Measurements from ENCODE around the gene PYGL. TPM values are rescaled to one million over a fixed set of nuclear protein-coding genes. Genes with fewer than 3 reads are reported as not detected.
"Not testable (repeated sequence)": the region's sequence is repeated elsewhere in the genome, so short reads cannot be mapped to it uniquely, and the experiment has no call there.

The PYGL gene
- total and polyA plus RNA-seq, 9 donors: 17.7 to 42.4 (median 28.2) TPM

- WGBS (ENCODE audit: insufficient coverage): 90% methylated on average over 3 of the region's 8 CpGs
- not testable (repeated sequence) for H3K36me3 ChIP-seq (ENCODE audit: control insufficient read depth, insufficient read depth, low read length); H3K27ac ChIP-seq (ENCODE audit: low read length); DNase-seq; H3K27me3 ChIP-seq (ENCODE audit: control insufficient read depth, insufficient read depth, low read length); H3K4me3 ChIP-seq (ENCODE audit: low read length); H3K9me3 ChIP-seq (replicated peaks; ENCODE audit: control insufficient read depth, low read depth, low read length)
- peaks cover 11% of the 10 kb centered on the region for H3K4me1 ChIP-seq (ENCODE audit: control insufficient read depth, insufficient read depth, low read length)
These were observed 2.6 kb downstream of the PYGL start for GRCh38 chr14:50941638-50942037.

- Histone ChIP-seq H3K36me3 (ENCODE audit: control insufficient read depth, insufficient read depth, low read length) (no peaks in the 10 kb centered on the region), H3K9me3 (replicated peaks; ENCODE audit: control insufficient read depth, low read depth, low read length) (no peaks in the 10 kb centered on the region), H3K27ac (ENCODE audit: low read length) (no peak overlapping the region), H3K27me3 (ENCODE audit: control insufficient read depth, insufficient read depth, low read length) (peaks cover 7% of the 10 kb centered on the region), H3K4me1 (ENCODE audit: control insufficient read depth, insufficient read depth, low read length) (peaks cover 11% of the 10 kb centered on the region), H3K4me3 (ENCODE audit: low read length) (no peak overlapping the region)
- no peak for DNase-seq
- WGBS (ENCODE audit: insufficient coverage): 74% methylated on average over 6 of the region's 6 CpGs
These were observed 3.1 kb downstream of the PYGL start for GRCh38 chr14:50941151-50941550.

- no peak for DNase-seq
- Histone ChIP-seq H3K27ac (ENCODE audit: low read length) (no peak overlapping the region), H3K36me3 (ENCODE audit: control insufficient read depth, insufficient read depth, low read length) (no peaks in the 10 kb centered on the region), H3K27me3 (ENCODE audit: control insufficient read depth, insufficient read depth, low read length) (no peaks in the 10 kb centered on the region), H3K9me3 (replicated peaks; ENCODE audit: control insufficient read depth, low read depth, low read length) (no peaks in the 10 kb centered on the region), H3K4me3 (ENCODE audit: low read length) (no peak overlapping the region), H3K4me1 (ENCODE audit: control insufficient read depth, insufficient read depth, low read length) (no peaks in the 10 kb centered on the region)
- WGBS (ENCODE audit: insufficient coverage): 79% methylated on average over 2 of the region's 4 CpGs
These were observed 6.5 kb downstream of the PYGL start for GRCh38 chr14:50937800-50938199.

- no peaks in the 10 kb centered on the region for H3K4me1 ChIP-seq (ENCODE audit: control insufficient read depth, insufficient read depth, low read length)
- no peaks in the 10 kb centered on the region for H3K36me3 ChIP-seq (ENCODE audit: control insufficient read depth, insufficient read depth, low read length)
- H3K4me3 ChIP-seq (ENCODE audit: low read length): no peak overlapping the region
- no peak overlapping the region for H3K27ac ChIP-seq (ENCODE audit: low read length)
- WGBS (ENCODE audit: insufficient coverage): no CpG with 5 or more reads among the region's 2 CpGs
- no peaks in the 10 kb centered on the region for H3K9me3 ChIP-seq (replicated peaks; ENCODE audit: control insufficient read depth, low read depth, low read length)
- DNase-seq: no peak
- H3K27me3 ChIP-seq (ENCODE audit: control insufficient read depth, insufficient read depth, low read length): no peaks in the 10 kb centered on the region
These were observed 7.0 kb downstream of the PYGL start for GRCh38 chr14:50937325-50937724.

- Histone ChIP-seq H3K36me3 (ENCODE audit: control insufficient read depth, insufficient read depth, low read length) (no peaks in the 10 kb centered on the region), H3K4me3 (ENCODE audit: low read length) (no peak overlapping the region), H3K4me1 (ENCODE audit: control insufficient read depth, insufficient read depth, low read length) (no peaks in the 10 kb centered on the region), H3K27ac (ENCODE audit: low read length) (no peak overlapping the region), H3K9me3 (replicated peaks; ENCODE audit: control insufficient read depth, low read depth, low read length) (no peaks in the 10 kb centered on the region), H3K27me3 (ENCODE audit: control insufficient read depth, insufficient read depth, low read length) (no peaks in the 10 kb centered on the region)
- WGBS (ENCODE audit: insufficient coverage): no CpG with 5 or more reads among the region's 2 CpGs
- no peak for DNase-seq
These were observed 7.4 kb downstream of the PYGL start for GRCh38 chr14:50936882-50937281.

GRCh38 chr14:50936016-50936340, 8.3 kb downstream of the PYGL start:
- Histone ChIP-seq H3K4me3 (ENCODE audit: low read length) (no peak overlapping the region), H3K36me3 (ENCODE audit: control insufficient read depth, insufficient read depth, low read length) (peaks cover 3% of the 10 kb centered on the region), H3K27me3 (ENCODE audit: control insufficient read depth, insufficient read depth, low read length) (no peaks in the 10 kb centered on the region), H3K9me3 (replicated peaks; ENCODE audit: control insufficient read depth, low read depth, low read length) (no peaks in the 10 kb centered on the region), H3K27ac (ENCODE audit: low read length) (no peak overlapping the region), H3K4me1 (ENCODE audit: control insufficient read depth, insufficient read depth, low read length) (no peaks in the 10 kb centered on the region)
- no peak for DNase-seq
- WGBS (ENCODE audit: insufficient coverage): 100% methylated on average over 1 of the region's 2 CpGs

GRCh38 chr14:50935126-50936015, 8.9 kb downstream of the PYGL start:
- Histone ChIP-seq H3K9me3 (replicated peaks; ENCODE audit: control insufficient read depth, low read depth, low read length) (no peaks in the 10 kb centered on the region), H3K4me1 (ENCODE audit: control insufficient read depth, insufficient read depth, low read length) (no peaks in the 10 kb centered on the region), H3K4me3 (ENCODE audit: low read length) (no peak overlapping the region), H3K36me3 (ENCODE audit: control insufficient read depth, insufficient read depth, low read length) (peaks cover 3% of the 10 kb centered on the region), H3K27ac (ENCODE audit: low read length) (no peak overlapping the region), H3K27me3 (ENCODE audit: control insufficient read depth, insufficient read depth, low read length) (no peaks in the 10 kb centered on the region)
- WGBS (ENCODE audit: insufficient coverage): 60% methylated on average over 1 of the region's 5 CpGs
- DNase-seq: no peak

GRCh38 chr14:50932592-50933495, 11.4 kb downstream of the PYGL start:
- Histone ChIP-seq H3K4me1 (ENCODE audit: control insufficient read depth, insufficient read depth, low read length) (no peaks in the 10 kb centered on the region), H3K27me3 (ENCODE audit: control insufficient read depth, insufficient read depth, low read length) (no peaks in the 10 kb centered on the region), H3K4me3 (ENCODE audit: low read length) (no peak overlapping the region), H3K9me3 (replicated peaks; ENCODE audit: control insufficient read depth, low read depth, low read length) (no peaks in the 10 kb centered on the region), H3K36me3 (ENCODE audit: control insufficient read depth, insufficient read depth, low read length) (peaks cover 3% of the 10 kb centered on the region), H3K27ac (ENCODE audit: low read length) (no peak overlapping the region)
- 67% methylated on average over 1 of the region's 4 CpGs for WGBS (ENCODE audit: insufficient coverage)
- DNase-seq: no peak

- H3K4me3 ChIP-seq (ENCODE audit: low read length): no peak overlapping the region
- H3K4me1 ChIP-seq (ENCODE audit: control insufficient read depth, insufficient read depth, low read length): no peaks in the 10 kb centered on the region
- H3K36me3 ChIP-seq (ENCODE audit: control insufficient read depth, insufficient read depth, low read length): peaks cover 3% of the 10 kb centered on the region
- DNase-seq: peak; percentile 35
- no peak overlapping the region for H3K27ac ChIP-seq (ENCODE audit: low read length)
- H3K9me3 ChIP-seq (replicated peaks; ENCODE audit: control insufficient read depth, low read depth, low read length): no peaks in the 10 kb centered on the region
- H3K27me3 ChIP-seq (ENCODE audit: control insufficient read depth, insufficient read depth, low read length): no peaks in the 10 kb centered on the region
- no CpG with 5 or more reads among the region's 1 CpG for WGBS (ENCODE audit: insufficient coverage)
These were observed 12.1 kb downstream of the PYGL start for GRCh38 chr14:50932156-50932555.

GRCh38 chr14:50931559-50931958, 12.7 kb downstream of the PYGL start:
- H3K9me3 ChIP-seq (replicated peaks; ENCODE audit: control insufficient read depth, low read depth, low read length): no peaks in the 10 kb centered on the region

More at GRCh38 chr14:50931559-50931958, 12.7 kb downstream of the PYGL start:
- Histone ChIP-seq H3K4me1 (ENCODE audit: control insufficient read depth, insufficient read depth, low read length) (no peaks in the 10 kb centered on the region), H3K4me3 (ENCODE audit: low read length) (no peak overlapping the region), H3K36me3 (ENCODE audit: control insufficient read depth, insufficient read depth, low read length) (peaks cover 3% of the 10 kb centered on the region), H3K27ac (ENCODE audit: low read length) (no peak overlapping the region), H3K27me3 (ENCODE audit: control insufficient read depth, insufficient read depth, low read length) (no peaks in the 10 kb centered on the region)
- WGBS (ENCODE audit: insufficient coverage): 100% methylated on average over 3 of the region's 3 CpGs
- DNase-seq: no peak

Data from muscle of leg (tissue), 11 donors.